Activated CD8-positive, alpha-beta memory T cell treated with anti-CD3 and anti-CD28 coated beads for 1 hour (primary cell): ENCODE results near the gene NSMCE3.

Experiments
- DNase-seq, 2 donors: peaks; one replicate each; pipeline ENCODE4 v3.0.0-alpha.2; 2020; ENCODE audit warnings: low read depth in 1 of 2; ENCODE audit errors: extremely low read depth in 1 of 2

Gene NSMCE3

GRCh38 chr15:29269485-29270168, at the start of gene NSMCE3:
Gene NSMCE3 (minus strand): TSS chr15:29269822. CDS start chr15:29269705, 117 bp downstream.
- DNase-seq = peak; percentile 74 to 88

- DNase-seq = no peak
Observed at GRCh38 chr15:29316422-29316821, 46.8 kb upstream of the NSMCE3 start.

DNA sequence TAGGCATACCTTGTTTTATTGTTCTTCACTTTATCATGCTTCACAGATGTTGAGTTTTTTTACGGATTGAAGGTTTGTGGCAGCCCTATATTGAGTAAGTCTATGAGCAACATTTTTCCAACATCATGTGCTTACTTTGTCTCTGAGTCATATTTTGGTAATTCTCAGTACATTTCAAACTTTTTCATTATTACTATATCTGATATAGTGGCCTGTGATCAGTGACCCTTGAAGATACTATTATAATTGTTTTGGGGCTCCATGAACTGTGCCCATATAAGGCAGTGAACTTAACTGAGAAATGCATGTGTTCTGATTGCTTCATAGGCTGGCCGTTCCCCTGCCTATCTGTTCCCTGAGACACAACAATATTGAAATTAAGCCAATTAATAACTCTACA, 42.8 kb upstream of the NSMCE3 start:
- DNase-seq = no peak

DNA sequence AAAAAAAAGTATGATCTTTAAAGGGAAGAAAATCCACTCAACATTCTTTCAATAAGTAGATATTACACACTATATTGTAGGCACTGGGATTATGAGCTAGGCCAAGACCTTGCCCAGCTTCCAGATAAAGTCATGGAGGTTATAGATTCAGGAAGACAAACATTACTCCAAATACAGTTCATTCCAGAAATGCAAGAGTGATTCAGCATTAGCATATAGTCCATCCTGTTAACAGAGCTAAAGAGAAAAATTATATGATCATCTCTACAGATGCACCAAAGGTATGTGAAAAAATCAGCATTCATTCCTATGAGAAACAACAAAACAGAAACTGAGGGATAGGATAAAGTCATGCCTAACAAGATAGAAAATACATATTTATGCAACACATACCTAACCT, 42.1 kb upstream of the NSMCE3 start:
- no peak for DNase-seq

DNA sequence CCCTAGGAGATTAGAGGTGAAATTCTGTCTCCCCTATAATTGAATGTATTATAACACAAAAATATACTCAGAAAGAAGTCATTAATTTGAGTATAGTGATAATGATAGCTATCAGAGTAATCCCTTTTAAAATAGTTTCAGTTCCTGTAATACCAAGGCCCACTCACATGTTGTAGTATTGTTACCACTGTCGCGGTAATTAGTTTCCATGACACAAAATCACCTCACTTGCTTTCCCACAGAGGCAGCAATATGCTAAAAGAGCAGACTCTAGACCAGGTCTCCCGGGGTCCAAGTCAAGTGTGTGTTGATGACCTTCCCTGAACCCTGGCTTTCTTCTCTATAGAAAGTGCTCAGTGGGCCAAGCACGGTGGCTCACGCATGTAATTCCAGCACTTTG, 39.5 kb upstream of the NSMCE3 start:
- DNase-seq = no peak

DNA sequence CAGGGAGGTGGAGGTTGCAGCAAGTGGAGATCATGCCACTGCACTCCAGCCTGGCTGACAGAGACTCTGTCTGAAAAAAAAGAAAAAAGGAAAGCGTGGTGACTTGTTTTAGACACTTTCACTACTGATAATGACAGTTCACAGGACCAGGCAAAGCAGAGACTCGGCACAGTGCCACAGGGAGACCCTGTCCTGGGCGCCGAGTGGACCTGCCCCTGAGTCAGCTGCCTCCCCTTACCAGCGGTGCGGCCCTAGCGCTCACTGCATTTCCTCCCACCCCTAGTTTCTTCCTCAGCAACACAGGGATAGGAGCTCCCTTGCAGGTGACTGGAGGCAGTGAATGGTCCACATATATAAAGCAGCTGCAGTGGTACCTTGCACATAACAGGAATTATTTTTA, 38.7 kb upstream of the NSMCE3 start:
- no peak for DNase-seq

GRCh38 chr15:29305556-29305955, 35.9 kb upstream of the NSMCE3 start:
- no peak for DNase-seq

GRCh38 chr15:29302871-29303270, 33.2 kb upstream of the NSMCE3 start:
- no peak for DNase-seq

DNA sequence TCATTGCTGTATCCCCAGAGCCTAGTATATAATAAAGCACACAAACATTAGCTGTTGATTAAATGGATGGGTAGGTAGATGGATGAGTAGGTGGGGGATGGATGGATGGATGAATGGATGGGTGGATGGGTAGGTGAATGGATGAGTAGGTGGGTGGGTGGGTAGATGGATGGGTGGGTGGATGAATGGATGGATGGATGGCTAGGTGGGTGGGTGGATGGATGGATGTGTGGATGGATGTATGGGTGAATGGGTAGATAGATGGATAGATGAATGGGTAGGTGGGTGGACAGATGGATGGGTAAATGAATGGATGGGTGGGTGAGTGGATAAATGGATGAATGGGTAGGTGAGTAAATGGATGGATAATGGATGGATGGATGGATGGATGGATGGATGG, 30.2 kb upstream of the NSMCE3 start:
- no peak for DNase-seq

DNA sequence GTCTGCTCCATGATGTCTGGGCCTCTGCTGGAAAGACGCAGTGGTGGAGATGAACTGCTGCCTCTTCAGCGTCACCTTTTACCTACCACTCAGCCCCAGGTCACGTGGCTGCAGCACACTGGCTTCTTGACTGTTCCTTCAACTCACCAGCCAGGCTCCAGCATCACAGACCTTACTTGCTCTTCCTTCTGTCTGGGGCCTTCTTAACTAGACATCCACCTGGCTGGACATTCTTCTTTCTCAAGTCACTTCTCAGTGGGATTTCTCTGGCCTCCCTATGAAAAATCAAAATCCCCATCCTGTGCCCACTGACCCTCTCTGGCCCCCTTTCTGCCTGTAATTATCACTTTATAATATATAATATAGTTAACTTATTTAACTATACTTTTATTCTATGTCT, 29.7 kb upstream of the NSMCE3 start:
- DNase-seq = no peak

DNA sequence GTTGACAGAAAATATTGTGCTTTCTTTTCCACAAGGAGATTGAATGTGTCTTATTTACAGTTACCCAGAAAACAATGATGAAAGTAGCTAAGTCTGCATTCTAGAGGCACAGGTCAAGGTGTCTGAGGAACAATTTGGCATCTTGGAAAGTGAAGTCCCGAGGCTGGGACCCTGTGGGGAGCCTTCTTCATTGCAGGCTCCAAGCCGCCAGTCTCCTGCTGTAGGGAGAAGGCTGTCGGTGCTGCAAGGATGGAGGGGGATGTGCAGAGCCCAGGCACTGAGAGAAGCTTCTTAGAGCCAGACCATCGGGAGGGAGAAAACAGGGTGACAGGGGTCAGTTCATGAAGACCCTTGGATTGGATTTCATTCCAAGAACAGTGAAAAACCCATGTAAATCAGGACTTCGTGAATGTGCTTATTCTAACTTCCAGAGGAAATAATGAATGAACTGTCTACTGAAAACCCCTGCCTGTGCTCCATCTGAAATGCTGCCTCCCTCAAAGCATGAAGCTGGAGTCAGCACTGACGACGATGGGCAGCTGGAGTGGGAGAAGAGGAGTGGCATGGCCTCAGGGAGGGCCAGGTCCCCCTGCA, 25.2 kb upstream of the NSMCE3 start:
- no peak for DNase-seq

DNA sequence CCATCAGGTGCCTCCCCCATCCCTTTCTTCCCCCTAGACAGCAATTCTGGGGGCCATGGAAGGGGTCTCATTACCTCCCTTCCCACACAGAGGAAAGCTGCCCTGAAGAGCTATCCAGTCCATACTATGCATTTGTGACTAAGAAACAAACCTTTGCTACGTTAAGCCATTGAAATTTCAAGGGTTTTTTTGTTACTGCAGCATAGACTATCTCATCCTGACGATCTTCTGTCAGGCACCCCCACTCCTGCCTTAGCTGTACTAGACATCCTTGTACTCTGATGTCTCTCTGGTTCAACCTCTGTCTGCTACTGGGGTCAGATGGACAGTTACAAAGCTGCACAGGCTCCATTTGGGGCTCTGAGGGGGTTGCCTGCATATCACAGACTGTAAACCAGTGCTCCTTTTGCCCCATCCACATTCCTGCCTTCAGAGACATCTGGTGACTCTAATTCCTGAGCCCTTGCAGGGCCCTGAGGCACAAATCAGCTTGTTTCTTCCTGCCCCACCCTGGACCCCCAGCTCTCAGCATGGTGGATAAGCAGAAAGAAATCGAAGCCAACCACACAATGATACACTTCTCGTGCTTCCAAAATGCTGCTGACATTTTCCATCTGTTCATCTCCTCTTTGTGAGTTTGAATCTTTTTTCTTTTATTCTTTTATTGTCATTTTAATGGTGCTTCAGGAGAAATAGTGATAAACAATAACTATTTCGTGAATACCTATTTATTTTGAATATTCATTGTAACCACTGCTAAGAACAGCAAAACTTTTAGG, 21.6 kb upstream of the NSMCE3 start:
- DNase-seq = no peak

- DNase-seq = no peak
Observed at GRCh38 chr15:29289173-29289572, 19.6 kb upstream of the NSMCE3 start.

DNA sequence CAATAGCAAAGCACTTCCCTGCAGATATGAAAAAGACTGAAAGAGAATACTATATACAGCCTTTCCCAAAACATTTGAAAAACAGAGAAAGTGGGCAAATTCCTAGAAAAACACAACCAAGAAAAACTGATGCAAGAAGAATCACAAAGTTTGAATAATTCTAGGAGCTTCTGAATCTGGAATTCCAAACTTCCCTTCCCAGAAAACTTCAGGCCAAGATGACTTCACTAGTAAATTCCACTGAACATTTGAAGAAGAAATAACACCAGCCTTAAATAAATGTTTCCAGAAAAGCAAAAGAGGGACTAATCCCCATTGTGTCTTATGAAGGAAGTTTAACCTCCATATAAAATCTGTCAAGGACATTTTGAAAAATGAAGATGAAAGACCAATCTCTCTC, 15.8 kb upstream of the NSMCE3 start:
- DNase-seq = no peak

DNA sequence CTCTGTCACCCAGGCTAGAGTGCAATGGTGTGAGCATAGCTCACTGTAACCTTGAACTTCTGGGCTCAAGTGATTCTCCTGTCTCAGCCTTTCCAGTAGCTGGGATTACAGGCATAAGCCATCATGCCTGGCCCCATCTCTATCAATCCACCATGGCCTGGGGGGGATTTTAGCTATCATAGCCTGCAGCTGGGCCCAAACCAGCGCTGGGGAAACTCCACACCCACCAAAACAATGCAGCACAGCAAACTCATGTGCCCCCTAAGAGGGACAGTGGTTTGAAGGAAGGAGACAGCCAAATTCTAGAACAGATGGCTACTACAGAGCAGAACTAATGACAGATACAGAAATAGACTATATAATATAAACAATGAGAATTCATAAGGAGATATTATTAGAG, 13.8 kb upstream of the NSMCE3 start:
- no peak for DNase-seq

DNA sequence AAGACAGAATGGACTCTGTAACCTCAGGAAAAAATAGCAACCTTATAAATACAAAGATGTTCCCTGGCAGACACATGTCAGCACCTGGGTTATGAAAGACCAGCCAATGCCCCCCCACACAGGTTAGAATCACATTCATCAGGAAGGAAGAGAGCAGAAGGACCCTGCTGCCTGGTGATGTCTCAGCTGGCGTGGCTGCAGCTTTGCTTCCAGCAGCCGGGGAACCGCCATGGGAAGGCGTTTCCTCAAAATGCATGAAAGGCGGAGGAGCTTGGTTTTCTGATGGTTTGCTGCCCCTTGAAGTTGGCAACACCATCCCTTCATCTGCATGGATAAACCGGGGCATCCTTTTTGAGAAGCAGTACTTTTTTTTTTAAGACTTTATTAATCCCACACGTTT, 10.9 kb upstream of the NSMCE3 start:
- no peak for DNase-seq

DNA sequence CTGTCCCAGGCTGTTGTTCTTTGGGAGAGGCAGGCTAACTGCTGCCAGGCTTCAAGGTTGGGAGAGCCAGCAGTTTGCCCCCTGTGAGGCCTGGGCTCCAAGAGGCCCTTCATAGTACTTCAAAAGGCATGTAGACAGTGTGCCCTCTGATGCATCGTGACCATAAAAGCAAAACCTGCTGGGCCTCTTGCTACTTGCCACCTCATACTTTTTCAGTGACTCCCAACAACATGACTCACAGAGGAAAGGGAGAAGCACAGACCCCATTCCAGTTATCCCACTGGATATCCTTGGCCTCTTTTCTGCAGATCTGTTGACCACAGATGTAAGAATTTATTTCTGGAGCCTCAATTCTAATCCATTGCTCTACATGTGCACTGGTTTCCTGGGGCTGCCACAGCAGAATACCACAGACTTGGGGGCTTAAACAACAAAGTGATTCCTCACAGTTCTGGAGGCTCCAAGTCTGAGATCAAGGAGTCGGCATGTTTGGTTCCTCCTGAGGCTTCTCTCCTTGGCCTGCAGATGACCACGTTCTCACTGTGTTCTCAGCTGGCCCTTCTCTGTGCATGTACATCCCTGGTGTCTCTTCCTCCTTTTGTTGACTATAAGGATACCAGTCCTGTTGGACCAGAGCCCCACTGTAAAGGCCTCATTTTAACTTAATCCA, 8.9 kb upstream of the NSMCE3 start:
- DNase-seq = no peak

- no peak for DNase-seq
Observed at GRCh38 chr15:29276366-29276765, 6.7 kb upstream of the NSMCE3 start.

DNA sequence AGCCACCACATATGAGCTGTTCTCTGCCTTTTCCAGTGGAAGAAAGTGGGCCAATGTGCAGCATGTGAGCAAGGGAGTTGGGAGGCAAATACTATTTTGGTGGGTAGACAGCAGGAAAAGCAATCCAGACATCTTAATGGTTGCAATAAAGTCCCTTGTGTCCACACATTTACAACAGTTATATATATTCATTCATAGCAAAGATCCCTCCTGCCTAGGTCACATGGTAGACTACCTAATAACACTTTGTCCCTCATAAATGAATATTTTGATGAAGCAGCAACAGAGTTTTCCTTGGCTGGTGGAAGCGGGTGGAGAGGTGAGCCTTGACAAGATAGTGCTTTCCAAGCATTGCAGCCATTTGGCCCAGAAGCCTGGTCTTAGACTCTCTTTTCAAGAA, 6.2 kb upstream of the NSMCE3 start:
- no peak for DNase-seq

DNA sequence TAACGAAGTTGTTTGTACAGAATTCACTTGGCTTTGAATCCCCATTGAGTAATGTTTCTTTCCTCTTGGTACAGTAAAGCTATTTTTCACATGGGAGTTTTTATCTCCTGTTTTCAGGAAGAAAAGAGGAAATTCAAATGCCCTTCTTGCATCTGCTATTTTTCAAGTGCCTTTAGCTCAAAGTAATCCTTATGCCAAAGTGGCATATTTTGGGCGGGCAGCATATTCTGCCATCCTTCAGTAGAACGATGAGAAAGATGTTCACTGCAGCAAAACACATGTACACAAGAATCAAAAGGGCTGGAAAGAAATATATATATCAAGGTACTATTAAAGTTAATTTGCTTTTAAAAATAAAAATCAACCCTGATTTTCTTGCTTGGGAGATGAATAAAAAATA, 5.3 kb upstream of the NSMCE3 start:
- DNase-seq = no peak

DNA sequence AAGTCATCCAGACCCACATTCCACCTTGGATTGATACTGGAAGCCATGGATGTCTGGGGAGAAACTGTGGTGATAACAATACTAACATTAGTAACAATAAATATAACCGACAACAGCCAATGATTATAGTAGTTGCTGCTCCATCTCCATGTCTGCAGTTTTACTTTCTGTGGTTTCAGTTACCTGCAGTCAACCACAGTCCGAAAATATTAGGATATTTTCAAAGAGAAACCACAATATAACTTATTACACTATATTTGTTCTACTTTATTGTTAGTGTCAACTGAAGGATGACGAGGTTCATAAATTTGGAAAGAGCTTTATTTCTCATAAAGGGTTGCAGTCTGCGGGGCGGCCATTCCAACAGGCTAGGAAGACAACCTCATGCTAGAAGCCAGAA, 2.6 kb upstream of the NSMCE3 start:
- no peak for DNase-seq

DNA sequence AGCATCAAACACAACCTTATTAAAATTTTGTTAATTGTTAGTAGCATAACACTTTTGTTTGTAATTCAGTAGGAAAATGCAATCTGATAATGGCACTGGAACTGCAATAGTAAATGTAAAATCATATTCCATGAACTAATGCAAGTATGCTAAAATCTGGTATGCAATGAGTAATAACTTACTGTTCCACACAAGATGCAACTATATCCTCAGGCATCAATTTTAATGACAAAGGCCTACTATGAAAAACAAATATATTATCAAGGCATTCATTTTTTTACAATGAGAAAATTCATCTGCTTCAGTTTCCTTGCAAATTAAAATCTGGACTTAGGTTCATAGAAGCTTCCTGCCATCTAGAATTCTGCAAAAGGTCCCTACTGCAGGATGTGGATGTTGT, 1.4 kb upstream of the NSMCE3 start:
- no peak for DNase-seq
